Measurements from ENCODE around the gene HMGN3.
"Not testable (repeated sequence)": the region's sequence is repeated elsewhere in the genome, so short reads cannot be mapped to it uniquely, and the experiment has no call there.

The HMGN3 gene

DNA sequence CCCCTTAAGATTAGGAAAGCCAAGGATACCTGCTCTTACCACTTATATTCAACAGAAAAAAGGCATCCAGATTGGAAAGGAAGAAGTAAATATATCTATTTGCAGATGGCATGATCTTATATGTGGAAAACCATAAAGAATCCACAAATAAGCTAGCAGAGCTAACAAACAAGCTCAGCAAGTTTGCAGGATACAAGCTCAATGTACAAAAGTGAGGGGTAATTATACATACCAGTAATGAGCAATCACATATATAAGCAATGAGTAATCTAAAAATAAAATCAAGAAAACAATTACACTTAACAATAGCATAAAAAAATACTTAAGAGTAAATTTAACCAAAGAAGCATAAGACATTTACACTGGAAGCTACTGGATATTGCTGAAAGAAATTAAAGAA lies 31.6 kb upstream of the HMGN3 start:
- DNase-seq: no peak
- TF ChIP-seq, protein P1, sequence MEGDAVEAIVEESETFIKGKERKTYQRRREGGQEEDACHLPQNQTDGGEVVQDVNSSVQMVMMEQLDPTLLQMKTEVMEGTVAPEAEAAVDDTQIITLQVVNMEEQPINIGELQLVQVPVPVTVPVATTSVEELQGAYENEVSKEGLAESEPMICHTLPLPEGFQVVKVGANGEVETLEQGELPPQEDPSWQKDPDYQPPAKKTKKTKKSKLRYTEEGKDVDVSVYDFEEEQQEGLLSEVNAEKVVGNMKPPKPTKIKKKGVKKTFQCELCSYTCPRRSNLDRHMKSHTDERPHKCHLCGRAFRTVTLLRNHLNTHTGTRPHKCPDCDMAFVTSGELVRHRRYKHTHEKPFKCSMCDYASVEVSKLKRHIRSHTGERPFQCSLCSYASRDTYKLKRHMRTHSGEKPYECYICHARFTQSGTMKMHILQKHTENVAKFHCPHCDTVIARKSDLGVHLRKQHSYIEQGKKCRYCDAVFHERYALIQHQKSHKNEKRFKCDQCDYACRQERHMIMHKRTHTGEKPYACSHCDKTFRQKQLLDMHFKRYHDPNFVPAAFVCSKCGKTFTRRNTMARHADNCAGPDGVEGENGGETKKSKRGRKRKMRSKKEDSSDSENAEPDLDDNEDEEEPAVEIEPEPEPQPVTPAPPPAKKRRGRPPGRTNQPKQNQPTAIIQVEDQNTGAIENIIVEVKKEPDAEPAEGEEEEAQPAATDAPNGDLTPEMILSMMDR (IDR thresholded peaks at IDR 0.05; ENCODE audit: low read depth, low read length): no peak
- Histone ChIP-seq H3K27me3 (ENCODE audit: insufficient read depth, low read depth, severe bottlenecking) (no peaks in the 10 kb centered on the region), H3K27ac (no peak overlapping the region), H3K4me3 (ENCODE audit: low read depth, low read length) (no peak overlapping the region), H3K36me3 (no peaks in the 10 kb centered on the region), H3K9me3 (ENCODE audit: severe bottlenecking) (no peaks in the 10 kb centered on the region)

DNA sequence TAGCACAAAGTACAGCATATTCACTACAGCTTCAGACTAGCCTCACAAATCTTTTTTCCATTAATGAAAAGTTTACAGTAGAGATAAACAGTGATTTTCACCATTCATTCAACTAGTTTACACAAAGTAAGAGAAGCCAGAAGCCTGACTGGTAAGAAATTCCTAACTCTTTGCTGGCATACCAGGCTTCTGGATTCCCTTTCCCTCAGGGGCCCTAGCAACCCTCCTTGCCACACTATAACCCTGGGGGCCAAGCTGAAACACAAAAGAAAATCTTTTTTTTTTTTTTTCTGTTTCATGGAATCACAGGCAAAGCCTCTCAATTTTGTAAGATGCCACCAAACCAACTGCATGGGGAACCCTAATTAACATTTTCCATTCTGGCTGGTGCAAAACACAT lies 28.9 kb upstream of the HMGN3 start:
- Histone ChIP-seq H3K9me3 (ENCODE audit: severe bottlenecking) (peaks cover 3% of the 10 kb centered on the region), H3K27me3 (ENCODE audit: insufficient read depth, low read depth, severe bottlenecking) (no peaks in the 10 kb centered on the region), H3K4me3 (ENCODE audit: low read depth, low read length) (no peak overlapping the region), H3K36me3 (no peaks in the 10 kb centered on the region), H3K27ac (no peak overlapping the region)
- DNase-seq: no peak
- TF ChIP-seq, protein P1 (IDR thresholded peaks at IDR 0.05; ENCODE audit: low read depth, low read length): no peak

DNA sequence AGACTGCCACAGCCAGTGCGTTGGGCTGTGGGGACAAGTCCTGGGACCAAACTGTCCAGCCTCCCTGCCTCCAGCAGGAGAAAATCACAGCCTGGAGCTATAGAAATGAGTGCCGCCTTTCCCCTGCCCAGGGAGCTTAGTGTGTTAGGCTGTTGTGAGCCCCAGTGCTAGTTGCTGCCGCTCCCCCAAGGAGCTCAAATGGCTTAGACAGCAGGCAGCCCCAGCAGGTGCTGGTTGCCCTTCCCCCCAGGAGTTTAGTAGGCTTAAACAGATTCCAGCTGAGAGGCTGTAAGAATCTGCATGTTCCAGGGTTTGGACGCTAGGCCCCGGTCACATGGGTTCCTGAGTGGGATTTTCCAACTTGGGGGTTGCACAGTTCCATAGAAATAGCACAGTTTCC lies 27.2 kb upstream of the HMGN3 start:
- H3K4me3 ChIP-seq (ENCODE audit: low read depth, low read length): no peak overlapping the region; the same call in 1 of the 2 replicates
- no peaks in the 10 kb centered on the region for H3K36me3 ChIP-seq
- TF ChIP-seq, protein P1 (IDR thresholded peaks at IDR 0.05; ENCODE audit: low read depth, low read length): no peak
- H3K27ac ChIP-seq: peak overlapping the region; percentile 54
- H3K27me3 ChIP-seq (ENCODE audit: insufficient read depth, low read depth, severe bottlenecking): no peaks in the 10 kb centered on the region
- peak; percentile 92 for DNase-seq
- H3K9me3 ChIP-seq (ENCODE audit: severe bottlenecking): peaks cover 3% of the 10 kb centered on the region

DNA sequence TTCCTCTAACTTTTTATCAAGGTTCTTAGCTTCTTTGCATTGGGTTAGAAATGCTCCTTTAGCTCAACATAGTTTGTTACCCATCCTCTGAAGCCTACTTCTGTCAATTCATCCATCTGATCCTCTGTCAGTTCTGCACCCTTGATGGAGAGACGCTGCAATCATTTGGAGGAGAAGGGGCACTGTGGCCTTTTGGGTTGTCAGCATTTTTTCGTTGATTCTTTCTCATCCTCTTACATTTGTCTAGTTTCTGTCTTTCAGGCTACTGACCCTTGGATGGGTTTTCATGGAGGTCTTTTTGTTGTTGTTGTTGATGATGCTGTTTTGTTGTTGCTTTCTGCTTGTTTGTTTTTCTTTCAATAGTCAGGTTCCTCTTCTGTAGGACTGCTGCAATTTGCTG lies 26.3 kb upstream of the HMGN3 start:
- Histone ChIP-seq H3K27me3 (ENCODE audit: insufficient read depth, low read depth, severe bottlenecking) (no peaks in the 10 kb centered on the region), H3K36me3 (no peaks in the 10 kb centered on the region), H3K4me3 (ENCODE audit: low read depth, low read length) (no peak overlapping the region), H3K9me3 (ENCODE audit: severe bottlenecking) (peaks cover 3% of the 10 kb centered on the region), H3K27ac (no peak overlapping the region)
- TF ChIP-seq, protein P1 (IDR thresholded peaks at IDR 0.05; ENCODE audit: low read depth, low read length): no peak
- no peak for DNase-seq

DNA sequence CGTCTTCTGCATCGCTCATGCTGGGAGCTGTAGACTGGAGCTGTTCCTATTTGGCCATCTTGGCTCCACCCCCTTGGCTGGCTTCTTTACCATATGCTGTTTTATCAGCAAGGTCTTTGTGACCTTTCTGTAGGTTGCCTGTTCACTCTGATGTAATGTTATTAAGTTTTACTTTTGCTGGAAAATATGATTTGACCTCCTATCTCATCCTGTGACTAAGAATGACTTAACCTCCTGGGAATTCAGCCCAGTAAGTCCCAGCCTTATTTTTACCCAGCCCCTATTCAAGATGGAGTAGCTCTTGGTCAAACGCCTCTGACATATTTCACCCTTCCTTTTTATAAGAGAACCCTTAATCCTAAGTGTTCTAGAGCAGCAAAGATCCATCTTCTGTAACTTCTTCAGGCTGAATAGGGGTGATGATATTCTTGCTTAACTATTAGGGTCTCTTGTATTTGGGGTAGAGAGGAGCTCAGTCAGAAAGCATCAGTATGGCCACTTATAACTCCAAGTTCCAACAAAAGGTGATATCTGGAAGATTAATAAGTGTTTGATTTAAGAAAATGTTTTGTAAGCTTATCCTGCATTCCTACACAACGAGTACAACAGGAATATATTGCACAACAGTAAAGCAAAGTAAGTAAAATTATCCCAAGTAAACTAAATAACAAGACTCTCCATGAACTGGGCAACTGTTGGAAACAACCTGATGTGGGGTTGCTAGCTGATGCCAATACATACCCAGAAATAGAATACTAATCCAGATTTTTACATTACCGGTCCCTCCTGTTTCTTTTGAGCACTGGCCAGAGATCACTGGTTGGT lies 23.1 kb upstream of the HMGN3 start:
- Histone ChIP-seq H3K4me3 (ENCODE audit: low read depth, low read length) (no peak overlapping the region), H3K27ac (no peak overlapping the region), H3K9me3 (ENCODE audit: severe bottlenecking) (peaks cover 3% of the 10 kb centered on the region), H3K27me3 (ENCODE audit: insufficient read depth, low read depth, severe bottlenecking) (no peaks in the 10 kb centered on the region), H3K36me3 (no peaks in the 10 kb centered on the region)
- no peak for DNase-seq
- TF ChIP-seq, protein P1 (IDR thresholded peaks at IDR 0.05; ENCODE audit: low read depth, low read length): no peak

DNA sequence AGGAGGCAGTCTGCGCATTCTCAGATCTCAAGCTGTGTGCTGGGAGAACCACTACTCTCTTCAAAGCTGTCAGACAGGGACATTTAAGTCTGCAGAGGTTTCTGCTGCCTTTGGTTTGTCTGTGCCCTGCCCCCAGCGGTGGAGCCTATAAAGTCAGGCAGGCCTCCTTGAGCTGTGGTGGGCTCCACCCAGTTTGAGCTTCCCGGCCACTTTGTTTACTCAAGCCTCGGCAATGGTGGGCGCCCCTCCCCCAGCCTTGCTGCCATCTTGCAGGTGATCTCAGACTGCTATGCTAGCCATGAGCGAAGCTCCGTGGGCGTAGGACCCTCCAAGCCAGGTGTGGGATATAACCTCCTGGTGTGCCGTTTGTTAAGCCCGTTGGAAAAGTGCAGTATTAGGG lies 22.3 kb upstream of the HMGN3 start:
- H3K27me3 ChIP-seq (ENCODE audit: insufficient read depth, low read depth, severe bottlenecking); H3K36me3 ChIP-seq; H3K4me3 ChIP-seq (ENCODE audit: low read depth, low read length); DNase-seq; H3K27ac ChIP-seq; H3K9me3 ChIP-seq (ENCODE audit: severe bottlenecking): not testable (repeated sequence)

DNA sequence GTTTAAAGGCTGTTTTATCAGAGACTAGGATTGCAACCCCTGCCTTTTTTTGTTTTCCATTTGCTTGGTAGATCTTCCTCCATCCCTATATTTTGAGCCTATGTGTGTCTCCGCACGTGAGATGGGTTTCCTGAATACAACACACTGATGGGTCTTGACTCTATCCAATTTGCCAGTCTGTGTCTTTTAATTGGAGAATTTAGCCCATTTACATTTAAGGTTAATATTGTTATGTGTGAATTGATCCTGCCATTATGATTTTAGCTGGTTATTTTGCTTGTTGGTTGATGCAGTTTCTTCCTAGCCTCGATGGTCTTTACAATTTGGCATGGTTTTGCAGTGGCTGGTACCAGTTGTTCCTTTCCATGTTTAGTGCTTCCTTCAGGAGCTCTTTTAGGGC lies 20.6 kb upstream of the HMGN3 start:
- not testable (repeated sequence) for H3K27ac ChIP-seq; H3K4me3 ChIP-seq (ENCODE audit: low read depth, low read length); H3K9me3 ChIP-seq (ENCODE audit: severe bottlenecking); DNase-seq; H3K27me3 ChIP-seq (ENCODE audit: insufficient read depth, low read depth, severe bottlenecking); H3K36me3 ChIP-seq
